SK-N-SH (cell line): ENCODE data around the gene MSH5.
"Not testable (repeated sequence)": the region's sequence is repeated elsewhere in the genome, so short reads cannot be mapped to it uniquely, and the experiment has no call there.

Experiments used
- EP300 ChIP-seq, 2 experiments: IDR thresholded peaks; 2 replicates each; pipeline versions ENCODE4 v1.4.0 to v1.6.1; 2012; ENCODE audit warnings: borderline replicate concordance in 1 of 2, low read depth in 1 of 2, low read length in 1 of 2
- RAD21 ChIP-seq: IDR thresholded peaks from 2 replicates; pipeline ENCODE4 v1.6.1; 2012; ENCODE audit warnings: mild to moderate bottlenecking, low read length
- RFX5 ChIP-seq: IDR thresholded peaks from 2 replicates; pipeline ENCODE4 v1.6.1; 2012; ENCODE audit warnings: mild to moderate bottlenecking, improper control_type of control experiment, low read length
- SIN3A ChIP-seq: IDR thresholded peaks from 2 replicates; pipeline ENCODE4 v1.6.1; 2012; ENCODE audit warnings: low read depth, mild to moderate bottlenecking, low read length, moderate library complexity, borderline replicate concordance
- TF ChIP-seq, protein P1 (sequence below): fragments of 200-600 bp; sonication (generic); IDR thresholded peaks from 2 replicates; pipeline ENCODE4 v1.6.1; 2017; ENCODE audit warnings: antibody characterized with exemption, mild to moderate bottlenecking, moderate library complexity

DNA sequence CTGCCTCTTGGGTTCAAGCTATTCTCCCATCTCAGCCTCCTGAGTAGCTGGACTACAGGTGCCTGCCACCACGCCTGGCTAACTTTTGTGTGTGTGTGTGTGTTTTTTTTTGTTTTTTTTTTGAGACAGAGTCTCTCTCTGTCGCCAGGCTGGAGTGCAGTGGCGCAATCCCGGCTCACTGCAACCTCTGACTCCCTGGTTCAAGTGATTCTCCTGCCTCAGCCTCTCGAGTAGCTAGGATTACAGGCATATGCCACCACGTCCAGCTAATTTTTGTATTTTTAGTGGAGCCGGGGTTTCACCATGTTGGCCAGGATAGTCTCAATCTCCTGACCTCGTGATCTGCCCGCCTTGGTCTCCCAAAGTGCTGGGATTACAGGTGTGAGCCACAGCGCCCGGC is 30.6 kb upstream of the MSH5 start:
- TF ChIP-seq, protein P1, sequence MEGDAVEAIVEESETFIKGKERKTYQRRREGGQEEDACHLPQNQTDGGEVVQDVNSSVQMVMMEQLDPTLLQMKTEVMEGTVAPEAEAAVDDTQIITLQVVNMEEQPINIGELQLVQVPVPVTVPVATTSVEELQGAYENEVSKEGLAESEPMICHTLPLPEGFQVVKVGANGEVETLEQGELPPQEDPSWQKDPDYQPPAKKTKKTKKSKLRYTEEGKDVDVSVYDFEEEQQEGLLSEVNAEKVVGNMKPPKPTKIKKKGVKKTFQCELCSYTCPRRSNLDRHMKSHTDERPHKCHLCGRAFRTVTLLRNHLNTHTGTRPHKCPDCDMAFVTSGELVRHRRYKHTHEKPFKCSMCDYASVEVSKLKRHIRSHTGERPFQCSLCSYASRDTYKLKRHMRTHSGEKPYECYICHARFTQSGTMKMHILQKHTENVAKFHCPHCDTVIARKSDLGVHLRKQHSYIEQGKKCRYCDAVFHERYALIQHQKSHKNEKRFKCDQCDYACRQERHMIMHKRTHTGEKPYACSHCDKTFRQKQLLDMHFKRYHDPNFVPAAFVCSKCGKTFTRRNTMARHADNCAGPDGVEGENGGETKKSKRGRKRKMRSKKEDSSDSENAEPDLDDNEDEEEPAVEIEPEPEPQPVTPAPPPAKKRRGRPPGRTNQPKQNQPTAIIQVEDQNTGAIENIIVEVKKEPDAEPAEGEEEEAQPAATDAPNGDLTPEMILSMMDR = not testable (repeated sequence)
- not testable (repeated sequence) for TF ChIP-seq SIN3A; RFX5; RAD21; EP300 (IDR thresholded peaks at IDR 0.05; ENCODE audit: borderline replicate concordance in 1 of 2, low read depth in 1 of 2, low read length in 1 of 2)
